Erythroblast (primary cell): Measurements from ENCODE around the gene PCBD1.

Experiments used
- GATA1 ChIP-seq: IDR thresholded peaks from 2 replicates; pipeline ENCODE4 v1.6.1; 2011; ENCODE audit warnings: low read depth, mild to moderate bottlenecking, control low read depth, low read length, moderate library complexity
- POLR2A ChIP-seq: IDR thresholded peaks from 2 replicates; pipeline ENCODE4 v1.6.1; 2011; ENCODE audit warnings: mild to moderate bottlenecking, low read length

- TF ChIP-seq POLR2A = no peak
- no peak for TF ChIP-seq GATA1
Observed at GRCh38 chr10:70833601-70834000, 54.8 kb downstream of the PCBD1 start.
